Suprapubic skin (tissue), 4 donors: ENCODE data around the gene MYO1A. TPM values are rescaled to one million over a fixed set of nuclear protein-coding genes. Genes with fewer than 3 reads are reported as not detected.
A peak's percentile ranks its signal among the peaks of the same experiment; 100 is the strongest.

Experiments
- DNase-seq, 2 donors: peaks; one replicate each; pipeline ENCODE4 v3.0.0-alpha.2; 2019; ENCODE audit warnings: low spot score in 2 of 2
- H3K27ac ChIP-seq: fragments of 200-600 bp; sonication (generic); one replicate; pipeline ENCODE4 v1.5.1; 2019
- H3K27me3 ChIP-seq: fragments of 200-600 bp; sonication (generic); one replicate; pipeline ENCODE4 v1.5.1; 2019
- H3K36me3 ChIP-seq: fragments of 200-600 bp; sonication (generic); one replicate; pipeline ENCODE4 v1.5.1; 2019
- H3K4me1 ChIP-seq: fragments of 200-600 bp; sonication (generic); one replicate; pipeline ENCODE4 v1.5.1; 2019
- H3K4me3 ChIP-seq: fragments of 200-600 bp; sonication (generic); one replicate; pipeline ENCODE4 v1.5.1; 2019; ENCODE audit warnings: mild to moderate bottlenecking
- H3K9me3 ChIP-seq: fragments of 200-600 bp; sonication (generic); one replicate; pipeline ENCODE4 v1.5.1; 2019
- EP300 ChIP-seq: sonication (generic); formaldehyde crosslinking; IDR thresholded peaks from one replicate; pipeline ENCODE4 v1.6.1; 2017; ENCODE audit warnings: antibody characterized with exemption
- POLR2A ChIP-seq, 2 donors: fragments of 450-650 bp; IDR thresholded peaks; one replicate each; pipeline ENCODE4 v1.6.1; 2017; ENCODE audit warnings: antibody characterized with exemption in 2 of 2, mild to moderate bottlenecking in 2 of 2, moderate library complexity in 2 of 2
- POLR2AphosphoS5 ChIP-seq, 3 donors: sonication (generic); formaldehyde crosslinking; IDR thresholded peaks; one replicate each; pipeline ENCODE4 v1.6.1; 2017; ENCODE audit warnings: antibody characterized with exemption in 3 of 3
- WGBS: methylation state at CpG from one replicate; pipeline ENCODE4 v1.1.5; 2018; 5-methylcytosine and 5-hydroxymethylcytosine counted together
- total RNA-seq, 4 donors: library from RNA; depleted of rRNA; stranded (reverse); fragments of >200 nt; gene quantifications; one replicate each; pipeline ENCODE4 v1.1.0, GENCODE V29; 2016
- TF ChIP-seq, protein P1 (sequence below), 2 donors: fragments of 200-600 bp in 1 of 2; fragments of 450-650 bp in 1 of 2; sonication (generic) in 1 of 2; IDR thresholded peaks; one replicate each; pipeline ENCODE4 v1.5.1; 2016 to 2019; ENCODE audit warnings: antibody characterized with exemption in 2 of 2, mild to moderate bottlenecking in 1 of 2, moderate library complexity in 1 of 2

The MYO1A gene
- total RNA-seq, 4 donors from 2014 or later: 0.16 to 2.3 (median 0.58) TPM

- TF ChIP-seq POLR2AphosphoS5 (IDR thresholded peaks at IDR 0.05) (no peak), POLR2A (IDR thresholded peaks at IDR 0.05) (no peak), EP300 (no peak)
- TF ChIP-seq, protein P1, sequence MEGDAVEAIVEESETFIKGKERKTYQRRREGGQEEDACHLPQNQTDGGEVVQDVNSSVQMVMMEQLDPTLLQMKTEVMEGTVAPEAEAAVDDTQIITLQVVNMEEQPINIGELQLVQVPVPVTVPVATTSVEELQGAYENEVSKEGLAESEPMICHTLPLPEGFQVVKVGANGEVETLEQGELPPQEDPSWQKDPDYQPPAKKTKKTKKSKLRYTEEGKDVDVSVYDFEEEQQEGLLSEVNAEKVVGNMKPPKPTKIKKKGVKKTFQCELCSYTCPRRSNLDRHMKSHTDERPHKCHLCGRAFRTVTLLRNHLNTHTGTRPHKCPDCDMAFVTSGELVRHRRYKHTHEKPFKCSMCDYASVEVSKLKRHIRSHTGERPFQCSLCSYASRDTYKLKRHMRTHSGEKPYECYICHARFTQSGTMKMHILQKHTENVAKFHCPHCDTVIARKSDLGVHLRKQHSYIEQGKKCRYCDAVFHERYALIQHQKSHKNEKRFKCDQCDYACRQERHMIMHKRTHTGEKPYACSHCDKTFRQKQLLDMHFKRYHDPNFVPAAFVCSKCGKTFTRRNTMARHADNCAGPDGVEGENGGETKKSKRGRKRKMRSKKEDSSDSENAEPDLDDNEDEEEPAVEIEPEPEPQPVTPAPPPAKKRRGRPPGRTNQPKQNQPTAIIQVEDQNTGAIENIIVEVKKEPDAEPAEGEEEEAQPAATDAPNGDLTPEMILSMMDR (IDR thresholded peaks at IDR 0.05): no peak
- Histone ChIP-seq H3K4me1 (peaks cover 25% of the 10 kb centered on the region), H3K36me3 (peaks cover 19% of the 10 kb centered on the region), H3K4me3 (no peak overlapping the region), H3K9me3 (no peaks in the 10 kb centered on the region), H3K27ac (peak overlapping the region; percentile 49), H3K27me3 (no peaks in the 10 kb centered on the region)
- no peak for DNase-seq
- WGBS: 49% methylated on average over 2 of the region's 2 CpGs
Measured at GRCh38 chr12:57072661-57073060, 22.7 kb upstream of the MYO1A start.

GRCh38 chr12:57069523-57069922 is 19.6 kb upstream of the MYO1A start:
- TF ChIP-seq POLR2AphosphoS5 (IDR thresholded peaks at IDR 0.05) (peak in 2 of 3 donors; percentile 34 to 70), POLR2A (IDR thresholded peaks at IDR 0.05) (no peak)
- TF ChIP-seq, protein P1 (IDR thresholded peaks at IDR 0.05): peak; percentile 75 to 80
- DNase-seq: no peak
- Histone ChIP-seq H3K27ac (peak overlapping the region; percentile 53), H3K36me3 (peaks cover 19% of the 10 kb centered on the region), H3K9me3 (no peaks in the 10 kb centered on the region), H3K4me1 (peaks cover 25% of the 10 kb centered on the region), H3K4me3 (no peak overlapping the region), H3K27me3 (no peaks in the 10 kb centered on the region)
- WGBS: 35% methylated on average over 2 of the region's 3 CpGs

GRCh38 chr12:57066245-57066644 is 16.3 kb upstream of the MYO1A start:
- no peaks in the 10 kb centered on the region for H3K9me3 ChIP-seq
- peaks cover 11% of the 10 kb centered on the region for H3K36me3 ChIP-seq
- TF ChIP-seq EP300 (no peak), POLR2A (IDR thresholded peaks at IDR 0.05) (no peak), POLR2AphosphoS5 (IDR thresholded peaks at IDR 0.05) (no peak)
- TF ChIP-seq, protein P1 (IDR thresholded peaks at IDR 0.05): no peak
- no peak overlapping the region for H3K27ac ChIP-seq
- H3K27me3 ChIP-seq: no peaks in the 10 kb centered on the region
- no peak overlapping the region for H3K4me3 ChIP-seq
- 93% methylated on average over 2 of the region's 2 CpGs for WGBS
- peaks cover 14% of the 10 kb centered on the region for H3K4me1 ChIP-seq
- no peak for DNase-seq

- TF ChIP-seq POLR2AphosphoS5 (IDR thresholded peaks at IDR 0.05) (no peak), EP300 (no peak), POLR2A (IDR thresholded peaks at IDR 0.05) (no peak)
- TF ChIP-seq, protein P1 (IDR thresholded peaks at IDR 0.05): no peak
- no peak overlapping the region for H3K27ac ChIP-seq
- H3K27me3 ChIP-seq: no peaks in the 10 kb centered on the region
- no peak for DNase-seq
- WGBS: 66% methylated on average over 5 of the region's 5 CpGs
- H3K4me1 ChIP-seq: peaks cover 3% of the 10 kb centered on the region
- no peaks in the 10 kb centered on the region for H3K9me3 ChIP-seq
- no peak overlapping the region for H3K4me3 ChIP-seq
- peaks cover 16% of the 10 kb centered on the region for H3K36me3 ChIP-seq
Measured at GRCh38 chr12:57063991-57064685, 14.2 kb upstream of the MYO1A start.

- Histone ChIP-seq H3K36me3 (peaks cover 37% of the 10 kb centered on the region), H3K9me3 (no peaks in the 10 kb centered on the region), H3K4me3 (no peak overlapping the region), H3K27ac (no peak overlapping the region), H3K4me1 (no peaks in the 10 kb centered on the region), H3K27me3 (no peaks in the 10 kb centered on the region)
- no peak for DNase-seq
- 96% methylated on average over 1 of the region's 1 CpG for WGBS
- TF ChIP-seq EP300 (no peak), POLR2A (IDR thresholded peaks at IDR 0.05) (no peak), POLR2AphosphoS5 (IDR thresholded peaks at IDR 0.05) (no peak)
- TF ChIP-seq, protein P1 (IDR thresholded peaks at IDR 0.05): no peak
Measured at GRCh38 chr12:57058454-57058853, 8.5 kb upstream of the MYO1A start.
